Glomerular visceral epithelial cell (primary cell): Measurements from ENCODE around the gene NUSAP1.
A peak's percentile ranks its signal among the peaks of the same experiment; 100 is the strongest.
"Not testable (repeated sequence)": the region's sequence is repeated elsewhere in the genome, so short reads cannot be mapped to it uniquely, and the experiment has no call there.

Source experiments
- DNase-seq: peaks from one replicate; pipeline ENCODE4 v3.0.0-alpha.2; 2016; ENCODE audit errors: extremely low spot score

The NUSAP1 gene

GRCh38 chr15:41332194-41333025, at the start of gene NUSAP1, which contains the start of gene OIP5:
Gene NUSAP1, plus strand, starts transcription at chr15:41332881. Its CDS starts 77 bp downstream, at chr15:41332958.
Gene OIP5, minus strand, starts transcription at chr15:41332591. Its CDS starts 30 bp downstream, at chr15:41332561.
- peak; percentile 100 for DNase-seq

DNA sequence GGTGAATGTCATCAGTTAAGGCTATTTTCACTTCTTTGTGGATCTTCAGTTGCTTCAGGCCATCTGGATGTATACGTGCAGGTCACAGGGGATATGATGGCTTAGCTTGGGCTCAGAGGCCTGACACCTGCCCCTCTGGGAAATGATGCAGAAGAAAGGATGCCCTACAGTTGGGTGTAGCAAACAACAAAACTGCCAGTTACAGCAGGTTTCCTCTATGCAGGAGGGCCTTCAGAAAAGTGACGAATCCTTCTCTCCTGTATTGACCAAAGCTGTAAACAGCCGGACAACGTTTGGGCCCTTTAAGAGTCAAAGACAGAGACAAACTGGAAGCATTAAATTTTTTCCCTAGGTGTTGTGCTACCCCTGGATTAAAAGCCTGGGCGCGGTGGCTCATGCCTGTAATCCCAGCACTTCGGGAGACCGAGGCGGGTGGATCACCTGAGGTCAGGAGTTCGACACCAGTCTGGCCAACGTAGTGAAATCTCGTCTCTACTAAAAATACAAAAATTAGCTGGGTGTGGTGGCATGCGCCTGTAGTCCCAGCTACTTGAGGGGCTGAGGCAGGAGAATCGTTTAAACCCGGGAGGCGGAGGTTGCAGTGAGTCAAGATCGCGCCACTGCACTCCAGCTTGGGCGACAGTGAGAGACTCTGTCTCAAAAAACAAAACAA, 49.6 kb upstream of the NUSAP1 start:
- DNase-seq: not testable (repeated sequence)

DNA sequence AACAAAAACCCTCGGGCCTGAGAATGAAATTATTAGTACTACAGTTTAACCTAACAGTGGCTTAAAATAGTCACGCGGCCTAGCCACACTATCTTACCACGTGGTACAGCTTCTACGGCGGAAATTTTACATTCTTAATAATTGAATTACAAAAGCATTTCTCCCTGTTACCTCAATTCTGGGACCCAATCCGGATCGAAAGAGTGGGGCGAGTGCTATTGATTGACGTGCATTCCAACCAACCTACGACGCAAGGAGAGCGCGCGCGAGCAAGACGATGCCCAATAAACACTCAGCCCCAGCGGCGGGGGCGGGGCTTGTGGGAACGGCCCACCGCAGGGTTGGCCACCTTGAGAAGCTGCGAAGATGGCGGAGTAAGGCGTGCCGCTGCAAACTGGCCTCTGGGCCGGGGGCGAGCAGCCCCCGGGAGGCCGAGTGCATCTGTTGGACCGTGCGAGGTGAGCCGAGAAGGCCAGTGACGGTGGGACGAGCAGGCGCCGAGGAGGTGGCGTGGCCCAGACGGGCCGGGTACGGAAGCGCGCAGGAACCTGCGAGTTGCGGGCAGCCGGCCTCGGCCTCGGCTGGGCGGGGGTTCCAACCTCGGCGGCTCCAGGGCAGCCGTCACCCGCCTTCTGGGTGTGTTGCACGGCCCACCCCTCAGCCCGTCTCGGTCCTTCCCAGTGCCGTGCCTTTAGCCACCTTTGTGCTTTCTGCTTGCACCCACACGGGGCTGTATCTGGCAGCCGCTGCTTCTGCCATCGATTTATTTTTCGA, 48.8 kb upstream of the NUSAP1 start:
- DNase-seq: peak; percentile 99

DNA sequence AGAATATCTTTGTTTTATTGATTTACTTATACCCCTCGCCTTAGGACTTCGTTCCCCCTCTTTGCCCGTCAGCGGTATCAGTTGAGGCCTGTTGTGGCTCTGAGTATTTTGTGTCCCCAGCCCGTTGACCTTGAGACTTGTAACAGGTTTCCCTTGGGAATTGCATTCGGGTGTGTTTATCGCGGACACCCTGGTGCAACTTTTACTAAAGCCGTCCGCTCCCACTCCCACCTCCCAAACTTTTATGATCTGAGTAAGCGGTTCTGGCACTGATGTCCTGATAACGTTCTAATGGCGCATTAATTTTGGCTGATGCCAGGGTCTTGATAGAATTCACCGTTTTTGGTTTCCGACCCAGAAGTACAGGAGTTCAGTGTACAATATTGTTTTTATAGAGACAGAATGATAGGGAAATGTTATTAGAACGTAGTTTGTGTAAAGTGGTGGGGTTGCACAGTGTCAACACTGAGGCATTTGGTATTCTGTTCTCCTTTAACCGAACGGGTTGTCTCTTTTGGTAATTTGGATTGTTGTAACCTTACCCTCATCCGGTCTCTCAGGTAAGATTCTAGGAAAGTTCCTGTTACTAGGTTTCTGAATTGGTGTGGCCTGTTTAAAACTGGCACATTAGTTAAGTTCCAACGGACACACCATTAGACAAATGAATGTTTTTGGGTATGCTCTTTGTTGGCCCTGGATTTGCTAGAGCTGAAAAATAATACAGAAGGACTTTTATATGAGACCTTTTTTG, 48.1 kb upstream of the NUSAP1 start:
- peak; percentile 8 for DNase-seq

GRCh38 chr15:41285285-41285684, 47.4 kb upstream of the NUSAP1 start:
- DNase-seq: no peak

- DNase-seq: no peak
Observed at GRCh38 chr15:41286665-41287333, 45.9 kb upstream of the NUSAP1 start.

- DNase-seq: no peak
Observed at GRCh38 chr15:41288464-41288863, 44.2 kb upstream of the NUSAP1 start.

DNA sequence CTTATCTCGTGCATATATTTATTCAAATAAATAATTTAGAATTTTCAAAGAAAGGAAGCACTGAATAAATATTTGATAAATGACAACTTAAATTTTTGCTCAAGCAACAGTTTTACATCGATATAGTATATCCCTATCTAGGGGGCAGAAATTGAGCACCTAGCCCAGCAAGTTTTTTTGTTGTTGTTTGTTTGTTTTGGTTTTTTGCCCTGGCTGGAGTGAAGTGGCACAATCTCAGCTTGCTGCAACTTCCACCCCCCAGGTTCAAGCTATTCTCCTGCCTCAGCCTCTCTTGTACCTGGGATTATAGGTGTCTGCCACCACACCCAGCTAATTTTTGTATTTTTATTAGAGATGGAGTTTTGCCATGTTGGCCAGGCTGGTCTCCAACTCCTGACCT, 42.7 kb upstream of the NUSAP1 start:
- no peak for DNase-seq

DNA sequence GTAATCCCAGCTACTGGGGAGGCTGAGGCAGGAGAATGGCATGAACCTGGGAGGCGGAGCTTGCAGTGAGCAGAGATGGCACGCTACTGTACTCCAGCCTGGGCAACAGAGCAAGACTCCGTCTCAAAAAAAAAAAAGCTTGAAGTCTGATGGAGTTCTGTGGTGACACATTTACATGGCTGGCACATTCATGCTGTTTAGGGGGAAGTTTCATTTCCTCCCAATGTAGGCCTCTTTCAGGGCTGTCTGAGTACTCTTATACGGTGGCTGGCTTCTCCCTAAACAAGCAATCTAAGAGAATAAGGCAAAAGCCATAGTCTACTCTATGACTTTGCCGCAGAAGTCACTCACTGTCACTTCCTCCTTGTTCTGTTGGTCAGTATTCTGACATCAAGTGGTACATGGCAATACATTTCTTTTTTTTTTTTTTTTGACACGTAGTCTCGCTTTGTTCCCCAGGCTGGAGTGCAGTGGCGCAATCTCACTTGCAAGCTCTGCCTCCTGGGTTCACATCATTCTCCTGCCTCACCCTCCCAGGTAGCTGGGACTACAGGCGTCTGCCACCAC, 41.5 kb upstream of the NUSAP1 start:
- DNase-seq: no peak

GRCh38 chr15:41292521-41292920, 40.2 kb upstream of the NUSAP1 start:
- no peak for DNase-seq

- DNase-seq: not testable (repeated sequence)
Observed at GRCh38 chr15:41301139-41301538, 31.5 kb upstream of the NUSAP1 start.

DNA sequence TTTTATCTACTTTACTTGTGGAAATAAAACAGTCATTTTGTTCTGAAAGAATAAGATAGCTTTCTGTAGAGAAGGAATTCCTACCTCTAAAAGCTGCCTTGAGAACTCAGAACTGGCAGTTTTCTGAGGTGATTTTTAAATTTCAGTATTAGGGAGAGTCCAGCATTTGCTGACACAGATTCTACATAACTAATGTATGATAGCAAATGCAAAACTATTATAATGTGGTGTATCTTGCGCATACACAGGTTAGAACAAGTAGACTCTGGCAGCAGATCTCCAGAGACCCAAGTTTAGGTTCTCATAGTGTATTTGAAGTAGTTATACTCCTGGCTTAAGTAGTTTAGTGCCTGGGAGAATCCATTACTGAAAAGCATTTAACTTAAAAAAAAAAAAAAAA, 31.1 kb upstream of the NUSAP1 start:
- DNase-seq: no peak

DNA sequence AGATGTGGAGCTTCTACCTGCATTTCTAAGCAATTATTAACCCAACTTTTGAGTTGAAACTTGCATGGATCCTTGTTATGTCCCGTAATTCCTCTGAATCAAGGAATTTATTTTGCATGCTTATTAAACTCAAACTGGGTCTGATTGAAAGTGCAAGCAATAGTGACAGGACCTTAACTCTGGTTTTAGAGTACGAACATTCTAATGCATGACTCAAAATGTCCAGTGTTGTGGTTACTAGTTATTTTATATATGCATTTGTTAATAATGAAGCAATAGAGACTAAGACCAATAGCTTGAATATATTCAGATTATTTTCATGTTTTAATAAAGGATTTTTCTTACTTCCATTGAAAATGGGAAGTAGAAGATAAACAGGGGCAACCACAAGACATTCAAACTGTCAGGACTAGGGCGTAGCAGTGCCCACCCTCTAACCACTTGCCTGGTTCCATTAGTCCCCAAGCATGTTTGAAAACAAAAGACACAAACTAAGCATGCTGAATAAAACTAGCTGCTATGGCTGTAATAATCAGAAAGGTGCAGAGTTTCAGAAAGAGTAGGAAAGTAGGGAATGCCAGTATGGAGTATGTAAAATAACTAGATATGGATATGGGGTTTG, 28.4 kb upstream of the NUSAP1 start:
- no peak for DNase-seq

DNA sequence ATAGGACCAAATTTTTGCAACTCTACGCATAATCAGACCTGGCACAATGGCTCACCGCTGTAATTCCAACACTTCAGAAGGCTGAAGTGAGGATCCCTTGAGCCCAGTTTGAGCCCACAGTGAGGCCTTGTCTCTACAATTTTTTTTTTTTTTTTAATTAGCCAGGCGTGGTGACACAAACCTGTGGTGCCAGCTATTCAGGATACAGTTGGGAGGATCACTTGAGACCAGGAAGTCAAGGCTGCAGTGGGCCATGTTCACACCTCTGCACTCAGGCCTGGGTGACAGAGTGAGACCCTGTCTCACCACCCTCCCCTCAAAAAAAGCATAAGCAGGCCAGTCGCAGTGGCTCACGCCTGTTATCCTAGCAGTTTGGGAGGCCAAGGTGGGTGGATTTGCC, 25.0 kb upstream of the NUSAP1 start:
- DNase-seq: no peak

- no peak for DNase-seq
Observed at GRCh38 chr15:41309226-41309905, 23.3 kb upstream of the NUSAP1 start.

DNA sequence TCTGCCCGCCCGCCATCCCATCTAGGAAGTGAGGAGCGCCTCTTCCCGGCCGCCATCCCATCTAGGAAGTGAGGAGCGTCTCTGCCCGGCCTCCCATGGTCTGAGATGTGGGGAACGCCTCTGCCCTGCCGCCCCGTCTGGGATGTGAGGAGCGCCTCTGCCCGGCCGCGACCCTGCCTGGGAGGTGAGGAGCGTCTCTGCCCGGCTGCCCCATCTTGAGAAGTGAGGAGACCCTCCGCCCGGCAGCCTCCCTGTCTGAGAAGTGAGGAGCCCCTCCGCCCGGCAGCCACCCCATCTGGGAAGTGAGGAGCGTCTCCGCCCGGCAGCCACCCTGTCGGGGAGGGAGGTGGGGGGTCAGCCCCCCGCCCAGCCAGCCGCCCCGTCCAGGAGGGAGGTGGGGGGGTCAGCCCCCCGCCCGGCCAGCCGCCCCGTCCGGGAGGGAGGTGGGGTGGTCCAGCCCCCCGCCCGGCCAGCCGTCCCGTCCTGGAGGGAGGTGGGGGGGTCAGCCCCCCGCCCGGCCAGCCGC, 11.8 kb upstream of the NUSAP1 start:
- not testable (repeated sequence) for DNase-seq

- DNase-seq: no peak
Observed at GRCh38 chr15:41323611-41324010, 9.1 kb upstream of the NUSAP1 start.

DNA sequence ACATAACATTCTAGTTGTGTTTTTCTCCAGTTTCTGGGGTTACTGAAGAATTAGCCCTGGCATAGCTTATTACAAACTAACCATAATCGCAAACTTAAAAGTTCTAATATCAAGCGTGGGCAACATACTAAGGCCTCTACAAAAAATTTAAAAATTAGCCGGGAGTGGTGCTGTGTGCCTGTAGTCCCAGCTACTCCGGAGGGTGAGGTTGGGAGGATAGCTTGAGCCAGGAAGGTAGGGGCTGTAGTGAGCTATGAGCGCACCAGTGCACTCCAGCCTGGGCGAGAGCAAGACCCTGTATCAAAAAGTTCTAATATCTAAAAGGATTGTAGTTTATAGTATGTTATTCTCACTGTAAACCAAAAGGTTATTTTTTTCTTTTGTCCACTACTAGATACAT, 1.4 kb upstream of the NUSAP1 start:
- DNase-seq: no peak

- no peak for DNase-seq
Observed at GRCh38 chr15:41331833-41332193, 868 bp upstream of the NUSAP1 start.
